Naive thymus-derived CD4-positive, alpha-beta T cell (primary cell): ENCODE data around the gene LRRC37B. TPM values are rescaled to one million over a fixed set of nuclear protein-coding genes. Genes with fewer than 3 reads are reported as not detected.
"Not testable (repeated sequence)": the region's sequence is repeated elsewhere in the genome, so short reads cannot be mapped to it uniquely, and the experiment has no call there.

Source experiments
- ATAC-seq: fragments of 150-1000 bp; cut with Tn5 transposase; 2 replicates; pipeline ENCODE4 v1.10.0; 2021; ENCODE audit warnings: mild to moderate bottlenecking, moderate library complexity
- CTCF ChIA-PET: fragments of 350-600 bp; sonication (Branson Sonifier 250); formaldehyde crosslinking; loops from one replicate; lab custom pipeline; 2021; ENCODE audit warnings: antibody characterized with exemption; lab: Charles Lee
- POLR2A ChIA-PET: fragments of 350-600 bp; sonication (Branson Sonifier 250); formaldehyde crosslinking; loops from one replicate; lab custom pipeline; 2021; ENCODE audit warnings: antibody characterized with exemption, inconsistent platforms; lab: Charles Lee
- DNase-seq, 9 donors: peaks; one replicate each; pipeline versions ENCODE4 v3.0.0 to v3.0.0-alpha.2; 2020 to 2022; ENCODE audit warnings: mixed read lengths in 1 of 9
- H3K27ac ChIP-seq: one replicate; pipeline ENCODE4 v1.7.0; 2013; ENCODE audit warnings: mild to moderate bottlenecking, low read depth, low read length, moderate library complexity
- H3K27me3 ChIP-seq, 2 donors: one replicate each; pipeline ENCODE4 v1.7.0; 2013; ENCODE audit warnings: low read length in 2 of 2, mild to moderate bottlenecking in 2 of 2, moderate library complexity in 2 of 2; ENCODE audit not compliant: control insufficient read depth in 2 of 2, insufficient read depth in 2 of 2
- H3K36me3 ChIP-seq, 3 experiments: 1 replicate in 2 of 3; 2 replicates in 1 of 3; pipeline ENCODE4 v1.7.0; 2013; ENCODE audit warnings: low read length in 3 of 3, mild to moderate bottlenecking in 3 of 3, moderate library complexity in 1 of 3; ENCODE audit not compliant: insufficient read depth in 3 of 3, control insufficient read depth in 2 of 3
- H3K4me1 ChIP-seq, 2 donors: one replicate each; pipeline ENCODE4 v1.7.0; 2013; ENCODE audit warnings: low read length in 2 of 2, mild to moderate bottlenecking in 2 of 2, moderate library complexity in 1 of 2; ENCODE audit not compliant: control insufficient read depth in 2 of 2, insufficient read depth in 2 of 2
- H3K4me3 ChIP-seq: 2 replicates; pipeline ENCODE4 v1.7.0; 2013; ENCODE audit warnings: mild to moderate bottlenecking, low read length
- H3K9me3 ChIP-seq, 3 experiments: 1 replicate in 2 of 3; 2 replicates in 1 of 3; pipeline ENCODE4 v1.7.0; 2013; ENCODE audit warnings: low read length in 3 of 3; ENCODE audit not compliant: control insufficient read depth in 2 of 3
- H3K27ac Mint-ChIP-seq, 9 donors: one replicate each; pipeline ENCODE4 v1.8.0; 2020 to 2022; ENCODE audit warnings: mixed read lengths in 9 of 9, mild to moderate bottlenecking in 8 of 9, moderate library complexity in 5 of 9, inconsistent platforms in 2 of 9
- H3K27me3 Mint-ChIP-seq, 5 donors: one replicate each; pipeline ENCODE4 v1.8.0; 2021 to 2022; ENCODE audit warnings: mixed read lengths in 5 of 5, mild to moderate bottlenecking in 1 of 5
- H3K36me3 Mint-ChIP-seq, 5 donors: one replicate each; pipeline ENCODE4 v1.8.0; 2020 to 2022; ENCODE audit warnings: mixed read lengths in 5 of 5, mild to moderate bottlenecking in 3 of 5, inconsistent platforms in 1 of 5
- H3K4me1 Mint-ChIP-seq, 7 donors: one replicate each; pipeline ENCODE4 v1.8.0; 2020 to 2022; ENCODE audit warnings: mixed read lengths in 7 of 7, mild to moderate bottlenecking in 3 of 7, inconsistent platforms in 1 of 7
- H3K4me3 Mint-ChIP-seq, 10 donors: one replicate each; pipeline ENCODE4 v1.8.0; 2020 to 2022; ENCODE audit warnings: mild to moderate bottlenecking in 10 of 10, mixed read lengths in 10 of 10, moderate library complexity in 6 of 10, inconsistent platforms in 2 of 10
- H3K9me3 Mint-ChIP-seq, 11 donors: one replicate each; pipeline ENCODE4 v1.8.0; 2020 to 2022; ENCODE audit warnings: mixed read lengths in 11 of 11, mild to moderate bottlenecking in 4 of 11, inconsistent platforms in 1 of 11, moderate library complexity in 1 of 11
- intact Hi-C, 2 donors: fragments of 100-400 bp; cut with micrococcal nuclease; formaldehyde crosslinking; loops; one replicate each; pipeline ENCODE4 v1.15.1; 2023
- polyA plus RNA-seq, 2 donors: library from polyadenylated mRNA; unstranded; fragments of 300-500 nt; fragmentation: Illumina TruSeq; gene quantifications; one replicate each; pipeline ENCODE4 v1.2.3, GENCODE V29; 2021
- total RNA-seq, 6 experiments: library from RNA in 5 of 6; stranded (reverse) in 5 of 6; gene quantifications; 1 replicate in 5 of 6; 2 replicates in 1 of 6; pipeline ENCODE4 v1.2.3 and lab custom pipeline; 2021 to 2026

LRRC37B gene
- total and polyA plus RNA-seq, 7 experiments from 2014 or later: 7.3 to 69.9 (median 53.7) TPM

GRCh38 chr17:32055425-32055824 lies 48.2 kb downstream of the LRRC37B start:
- CTCF ChIA-PET, DNase-seq, H3K9me3 ChIP-seq, H3K36me3 ChIP-seq, H3K4me3 Mint-ChIP-seq, H3K4me3 ChIP-seq, intact Hi-C loops, H3K9me3 Mint-ChIP-seq, H3K27me3 ChIP-seq, H3K27ac ChIP-seq, H3K4me1 ChIP-seq, H3K4me1 Mint-ChIP-seq, H3K27me3 Mint-ChIP-seq, ATAC-seq, POLR2A ChIA-PET, H3K36me3 Mint-ChIP-seq: not testable (repeated sequence)
- peak overlapping the region in 1 of 9 donors; percentile 56 for H3K27ac Mint-ChIP-seq

DNA sequence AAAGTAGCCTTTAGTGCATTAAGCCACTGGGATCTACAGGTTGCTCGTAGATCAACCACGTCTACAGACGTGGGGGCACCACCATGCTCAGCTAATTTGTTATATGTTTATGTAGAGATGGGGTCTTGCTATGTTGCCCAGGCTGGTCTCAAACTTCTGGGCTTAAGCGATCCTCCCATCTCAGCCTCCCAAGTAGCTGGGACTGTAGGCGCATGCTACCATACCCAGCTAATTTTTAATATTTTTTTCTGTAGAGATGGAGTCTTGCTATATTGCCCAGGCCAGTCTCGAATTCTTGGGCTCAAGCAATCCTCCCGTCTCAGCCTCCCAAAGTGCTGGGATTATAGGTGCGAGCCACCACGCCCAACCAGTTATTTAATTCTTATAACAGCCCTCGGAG lies 49.3 kb downstream of the LRRC37B start:
- H3K4me3 Mint-ChIP-seq, H3K36me3 Mint-ChIP-seq, H3K9me3 ChIP-seq, ATAC-seq, H3K27me3 Mint-ChIP-seq, H3K9me3 Mint-ChIP-seq, POLR2A ChIA-PET, H3K4me1 Mint-ChIP-seq, H3K27ac ChIP-seq, H3K36me3 ChIP-seq, CTCF ChIA-PET, H3K27me3 ChIP-seq, intact Hi-C loops, H3K4me1 ChIP-seq, H3K4me3 ChIP-seq, H3K27ac Mint-ChIP-seq, DNase-seq: not testable (repeated sequence)

- ATAC-seq, DNase-seq, H3K27ac ChIP-seq, H3K27me3 Mint-ChIP-seq, H3K4me1 ChIP-seq, intact Hi-C loops, H3K9me3 Mint-ChIP-seq, H3K27me3 ChIP-seq, H3K4me3 ChIP-seq, H3K27ac Mint-ChIP-seq, H3K9me3 ChIP-seq, H3K36me3 Mint-ChIP-seq, POLR2A ChIA-PET, H3K4me3 Mint-ChIP-seq, H3K36me3 ChIP-seq, H3K4me1 Mint-ChIP-seq, CTCF ChIA-PET: not testable (repeated sequence)
These were observed 50.4 kb downstream of the LRRC37B start for GRCh38 chr17:32057460-32058105.

- intact Hi-C loops, H3K4me3 Mint-ChIP-seq, POLR2A ChIA-PET, H3K27ac Mint-ChIP-seq, H3K4me1 ChIP-seq, H3K36me3 Mint-ChIP-seq, CTCF ChIA-PET, H3K9me3 ChIP-seq, H3K9me3 Mint-ChIP-seq, DNase-seq, H3K4me3 ChIP-seq, H3K27me3 Mint-ChIP-seq, H3K27me3 ChIP-seq, H3K36me3 ChIP-seq, H3K27ac ChIP-seq: not testable (repeated sequence)
- H3K4me1 Mint-ChIP-seq: peaks cover 0 to 14% (median 8%) of the 10 kb centered on the region in 7 donors
- peak; percentile 88 for ATAC-seq
These were observed 53.5 kb downstream of the LRRC37B start for GRCh38 chr17:32060695-32061094.

- CTCF ChIA-PET, H3K4me1 ChIP-seq, H3K36me3 Mint-ChIP-seq, H3K4me3 ChIP-seq, H3K27me3 Mint-ChIP-seq, ATAC-seq, H3K9me3 ChIP-seq, DNase-seq, H3K36me3 ChIP-seq, H3K27me3 ChIP-seq, H3K9me3 Mint-ChIP-seq, POLR2A ChIA-PET, H3K27ac ChIP-seq, intact Hi-C loops: not testable (repeated sequence)
- Mint-ChIP-seq H3K4me3 (peak overlapping the region in 7 of 10 donors; percentile 5 to 81 (median 48)), H3K4me1 (peaks cover 0 to 14% (median 8%) of the 10 kb centered on the region in 7 donors), H3K27ac (peak overlapping the region in 1 of 9 donors; percentile 72)
These were observed 54.7 kb downstream of the LRRC37B start for GRCh38 chr17:32061840-32062239.

DNA sequence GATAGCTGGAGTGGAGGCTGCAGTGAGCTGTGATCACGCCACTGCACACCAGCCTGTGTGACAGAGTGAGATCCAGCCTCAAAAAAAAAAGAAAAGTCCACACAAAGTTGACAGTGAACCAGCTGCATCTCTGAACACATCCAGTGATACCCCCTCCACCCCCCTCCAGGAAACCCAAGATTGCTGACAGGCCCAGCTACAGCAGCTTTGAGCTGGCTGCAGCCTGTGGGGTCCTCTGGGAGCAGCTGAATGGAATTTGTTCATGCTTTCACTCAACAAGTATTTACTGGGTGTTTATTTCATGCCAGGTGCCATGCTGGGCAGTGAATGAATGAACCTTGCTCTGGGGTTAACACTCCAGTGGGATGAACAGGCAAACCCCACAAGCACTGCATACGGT lies 56.9 kb downstream of the LRRC37B start:
- H3K27me3 ChIP-seq, H3K36me3 ChIP-seq, ATAC-seq, H3K9me3 Mint-ChIP-seq, intact Hi-C loops, H3K4me3 ChIP-seq, CTCF ChIA-PET, H3K9me3 ChIP-seq, H3K4me3 Mint-ChIP-seq, H3K4me1 ChIP-seq, DNase-seq, POLR2A ChIA-PET, H3K36me3 Mint-ChIP-seq, H3K27ac Mint-ChIP-seq, H3K27ac ChIP-seq, H3K27me3 Mint-ChIP-seq: not testable (repeated sequence)
- H3K4me1 Mint-ChIP-seq: peaks cover 0 to 15% (median 6%) of the 10 kb centered on the region in 7 donors

DNA sequence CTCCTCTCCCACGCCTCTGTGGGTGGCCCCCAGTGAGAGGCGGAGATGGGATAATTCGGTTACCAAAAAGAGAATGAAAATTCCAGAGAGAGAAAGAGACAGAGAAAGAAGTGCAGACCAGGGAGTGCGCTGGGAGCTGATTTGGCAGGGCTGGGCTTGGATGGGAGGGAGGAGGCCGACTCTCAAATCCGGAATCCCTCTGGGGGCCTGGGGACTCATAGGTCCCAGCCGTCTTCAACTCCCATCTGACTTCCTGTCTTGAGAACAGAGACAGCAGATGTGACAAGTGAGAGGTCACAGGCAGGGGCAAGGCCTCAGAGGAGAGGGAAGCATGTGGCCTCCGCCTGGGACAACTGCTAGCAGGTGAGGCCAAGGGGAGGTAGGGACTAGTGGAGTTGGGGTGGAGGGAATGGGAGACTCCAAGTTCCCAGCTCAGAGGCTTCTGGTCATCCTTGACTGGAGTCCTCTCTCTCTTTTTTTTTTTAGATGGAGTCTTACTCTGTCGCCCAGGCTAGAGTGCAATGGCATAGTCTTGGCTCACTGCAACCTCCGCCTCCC lies 59.0 kb downstream of the LRRC37B start:
- CTCF ChIA-PET: interaction anchor here (0.6 kb wide), 1 partner anchor 89 kb away, joined by 3 read pairs; no protein-coding TSS in a partner anchor
- DNase-seq: peak in 1 of 9 donors; percentile 8
- not testable (repeated sequence) for H3K36me3 Mint-ChIP-seq, H3K4me1 ChIP-seq, H3K27me3 ChIP-seq, H3K9me3 ChIP-seq, H3K36me3 ChIP-seq, H3K27ac Mint-ChIP-seq, H3K9me3 Mint-ChIP-seq, H3K27me3 Mint-ChIP-seq, ATAC-seq, H3K4me3 Mint-ChIP-seq, H3K4me3 ChIP-seq, H3K27ac ChIP-seq
- intact Hi-C loops: loop anchor here (2.0 to 5.0 kb wide), 2 partner anchors 71 to 73 kb away; no protein-coding TSS in a partner anchor
- peaks cover 0 to 15% (median 6%) of the 10 kb centered on the region in 7 donors for H3K4me1 Mint-ChIP-seq
- POLR2A ChIA-PET: interaction anchor here (0.7 kb wide), 1 partner anchor 73 kb away, joined by 3 read pairs; no protein-coding TSS in a partner anchor
